NT2/D1 (cell line): ENCODE measurements around the gene LSM11.

Source experiments
- SUZ12 ChIP-seq: IDR thresholded peaks from 2 replicates; pipeline ENCODE4 v1.6.1; 2011; ENCODE audit not compliant: insufficient read length, insufficient read depth; ENCODE audit errors: extremely low read depth
- YY1 ChIP-seq: IDR thresholded peaks from 2 replicates; pipeline ENCODE4 v1.6.1; 2011; ENCODE audit not compliant: insufficient read length, insufficient read depth
- ZNF274 ChIP-seq: IDR thresholded peaks from 2 replicates; pipeline ENCODE4 v1.6.1; 2011; ENCODE audit warnings: mild to moderate bottlenecking, low read depth, low read length

GRCh38 chr5:157766442-157766841 lies 22.9 kb downstream of the LSM11 start:
- TF ChIP-seq YY1 (no peak), SUZ12 (no peak), ZNF274 (no peak)
